OCI-LY3 (cell line): ENCODE results near the gene ZNF654.

Experiments
- H2AFZ ChIP-seq: fragments of 200-600, 300-600 bp; shearing (Covaris generic); 2 replicates; pipeline ENCODE4 v1.6.0; 2014; ENCODE audit warnings: antibody characterized with exemption, low read depth, low read length
- H3K27ac ChIP-seq: fragments of 200-600, 300-600 bp; sonication (generic); 2 replicates; pipeline ENCODE4 v1.5.1; 2014; ENCODE audit warnings: mild to moderate bottlenecking, low read length, moderate library complexity, mixed read lengths
- H3K27me3 ChIP-seq: fragments of 200-600, 300-600 bp; sonication (generic); 2 replicates; pipeline ENCODE4 v1.6.1; 2014; ENCODE audit warnings: low read depth, low read length, mixed read lengths
- H3K36me3 ChIP-seq: fragments of 200-600, 300-600 bp; sonication (generic); replicated peaks from 2 replicates; pipeline ENCODE3; 2014; ENCODE audit warnings: low read depth, low read length, mixed read lengths
- H3K4me1 ChIP-seq: fragments of 300-600, 200-600 bp; sonication (generic); 2 replicates; pipeline ENCODE4 v1.6.1; 2014; ENCODE audit warnings: low read length, mixed read lengths
- H3K4me2 ChIP-seq: fragments of 200-600, 300-600 bp; sonication (generic); 2 replicates; pipeline ENCODE4 v1.6.1; 2014; ENCODE audit warnings: low read length, mixed read lengths
- H3K4me3 ChIP-seq: fragments of 300-600, 200-600 bp; sonication (generic); 2 replicates; pipeline ENCODE4 v1.5.1; 2014; ENCODE audit warnings: antibody characterized with exemption, mild to moderate bottlenecking, low read length, moderate library complexity
- H3K79me2 ChIP-seq: fragments of 300-600, 200-600 bp; shearing (Covaris generic); 2 replicates; pipeline ENCODE4 v1.6.1; 2014; ENCODE audit warnings: mild to moderate bottlenecking, low read length, mixed read lengths
- H3K9ac ChIP-seq: fragments of 300-600, 200-600 bp; shearing (Covaris generic); 2 replicates; pipeline ENCODE4 v1.6.0; 2014; ENCODE audit warnings: mild to moderate bottlenecking, low read length, moderate library complexity
- H3K9me3 ChIP-seq: fragments of 200-600, 300-600 bp; shearing (Covaris generic); 2 replicates; pipeline ENCODE4 v1.6.1; 2014; ENCODE audit warnings: low read length, mixed read lengths; ENCODE audit not compliant: insufficient read depth
- H4K20me1 ChIP-seq: fragments of 200-600, 300-600 bp; sonication (generic); 2 replicates; pipeline ENCODE4 v1.6.1; 2016; ENCODE audit warnings: low read length, mixed read lengths; ENCODE audit not compliant: insufficient read depth
- EZH2phosphoT487 ChIP-seq: fragments of 200-600 bp; shearing (Covaris generic); IDR thresholded peaks from 2 replicates; pipeline ENCODE4 v1.6.1; 2018; ENCODE audit warnings: antibody characterized with exemption, mixed run types, low read depth
- TF ChIP-seq, protein P1 (sequence below): fragments of 200-600, 300-600 bp; sonication (generic); IDR thresholded peaks from 2 replicates; pipeline ENCODE4 v1.5.1; 2014; ENCODE audit warnings: antibody characterized with exemption, low read length, low read depth

Gene ZNF654

DNA sequence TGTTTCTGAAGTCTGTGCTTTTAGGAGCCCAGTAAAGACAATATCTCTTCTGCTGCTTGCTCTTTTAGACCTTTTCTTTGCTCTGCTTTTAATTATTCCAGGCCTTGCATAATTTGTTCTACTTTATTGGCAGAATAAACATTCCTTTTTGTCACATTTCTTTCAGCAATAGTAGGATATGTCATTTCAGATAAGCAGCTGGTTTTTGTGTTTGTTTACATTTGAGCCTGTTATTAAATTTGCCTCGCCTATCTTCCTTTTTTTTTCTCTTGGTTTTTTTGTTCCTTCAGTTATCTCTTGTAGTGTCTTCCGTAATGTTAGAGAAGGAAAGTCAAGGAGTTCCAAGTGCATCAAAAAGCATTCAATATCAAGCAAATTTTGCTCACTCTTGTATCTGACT, 16.4 kb downstream of the ZNF654 start:
- Histone ChIP-seq H3K27ac (no peak overlapping the region), H4K20me1 (peaks cover 54% of the 10 kb centered on the region)

DNA sequence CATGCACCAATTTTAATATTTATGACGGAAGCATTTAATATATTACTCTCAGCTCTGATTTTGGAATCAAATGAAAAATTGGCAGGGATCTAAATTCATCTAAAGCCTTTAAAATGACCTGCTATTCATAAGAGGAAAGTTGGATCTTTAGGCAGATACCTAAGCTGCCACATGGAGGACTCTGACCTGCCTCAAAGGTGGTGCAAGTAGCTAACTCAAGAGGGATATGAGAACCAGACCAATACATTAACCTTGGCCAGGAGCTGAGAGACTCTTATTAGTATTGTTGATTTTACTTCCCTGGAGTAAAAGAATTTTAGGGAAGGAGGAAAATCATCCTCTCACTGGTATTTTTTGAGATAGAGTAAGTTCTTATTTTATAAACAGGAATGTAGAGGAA, 17.7 kb downstream of the ZNF654 start:
- Histone ChIP-seq H3K27ac (no peak overlapping the region), H3K36me3 (no peaks in the 10 kb centered on the region), H3K9me3 (no peaks in the 10 kb centered on the region), H3K4me3 (no peak overlapping the region), H3K4me2 (no peak overlapping the region), H3K9ac (no peak overlapping the region), H3K4me1 (no peaks in the 10 kb centered on the region), H4K20me1 (peaks cover 54% of the 10 kb centered on the region), H3K79me2 (peaks cover 73% of the 10 kb centered on the region), H2AFZ (no peak overlapping the region), H3K27me3 (no peaks in the 10 kb centered on the region)
- TF ChIP-seq EZH2phosphoT487: no peak
- TF ChIP-seq, protein P1, sequence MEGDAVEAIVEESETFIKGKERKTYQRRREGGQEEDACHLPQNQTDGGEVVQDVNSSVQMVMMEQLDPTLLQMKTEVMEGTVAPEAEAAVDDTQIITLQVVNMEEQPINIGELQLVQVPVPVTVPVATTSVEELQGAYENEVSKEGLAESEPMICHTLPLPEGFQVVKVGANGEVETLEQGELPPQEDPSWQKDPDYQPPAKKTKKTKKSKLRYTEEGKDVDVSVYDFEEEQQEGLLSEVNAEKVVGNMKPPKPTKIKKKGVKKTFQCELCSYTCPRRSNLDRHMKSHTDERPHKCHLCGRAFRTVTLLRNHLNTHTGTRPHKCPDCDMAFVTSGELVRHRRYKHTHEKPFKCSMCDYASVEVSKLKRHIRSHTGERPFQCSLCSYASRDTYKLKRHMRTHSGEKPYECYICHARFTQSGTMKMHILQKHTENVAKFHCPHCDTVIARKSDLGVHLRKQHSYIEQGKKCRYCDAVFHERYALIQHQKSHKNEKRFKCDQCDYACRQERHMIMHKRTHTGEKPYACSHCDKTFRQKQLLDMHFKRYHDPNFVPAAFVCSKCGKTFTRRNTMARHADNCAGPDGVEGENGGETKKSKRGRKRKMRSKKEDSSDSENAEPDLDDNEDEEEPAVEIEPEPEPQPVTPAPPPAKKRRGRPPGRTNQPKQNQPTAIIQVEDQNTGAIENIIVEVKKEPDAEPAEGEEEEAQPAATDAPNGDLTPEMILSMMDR: no peak

More for the DNA sequence above, 16.4 kb downstream of the ZNF654 start:
- H3K9ac ChIP-seq: no peak overlapping the region
- H3K4me3 ChIP-seq: no peak overlapping the region
- TF ChIP-seq, protein P1: no peak
- no peak for TF ChIP-seq EZH2phosphoT487
- H3K4me2 ChIP-seq: no peak overlapping the region
- H3K36me3 ChIP-seq: peaks cover 3% of the 10 kb centered on the region
- H3K9me3 ChIP-seq: no peaks in the 10 kb centered on the region
- no peaks in the 10 kb centered on the region for H3K4me1 ChIP-seq
- no peaks in the 10 kb centered on the region for H3K27me3 ChIP-seq
- peaks cover 71% of the 10 kb centered on the region for H3K79me2 ChIP-seq
- H2AFZ ChIP-seq: no peak overlapping the region

DNA sequence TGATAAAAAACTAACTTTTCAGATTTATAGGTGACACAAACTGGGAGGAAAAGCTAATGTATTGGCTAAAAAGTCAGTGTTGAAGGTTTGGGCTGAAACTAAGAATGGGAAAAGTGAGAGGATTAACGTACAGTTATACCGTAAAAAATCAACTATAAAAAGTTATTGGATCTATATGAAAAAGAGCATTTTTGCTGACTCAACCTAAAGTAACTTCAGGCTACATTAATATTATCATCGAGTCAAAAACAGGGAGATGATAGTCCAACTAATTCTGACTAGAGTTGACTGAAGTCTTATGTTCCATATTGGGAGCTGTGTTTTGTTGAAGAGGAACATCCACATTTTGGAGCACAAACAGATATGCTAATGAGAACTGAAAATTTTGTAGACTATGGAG, 19.9 kb downstream of the ZNF654 start:
- no peak overlapping the region for H3K4me3 ChIP-seq
- H4K20me1 ChIP-seq: peaks cover 50% of the 10 kb centered on the region
- H3K36me3 ChIP-seq: no peaks in the 10 kb centered on the region
- no peak overlapping the region for H3K9ac ChIP-seq
- H3K79me2 ChIP-seq: peaks cover 67% of the 10 kb centered on the region
- H3K27me3 ChIP-seq: no peaks in the 10 kb centered on the region
- no peak overlapping the region for H3K4me2 ChIP-seq
- no peak overlapping the region for H3K27ac ChIP-seq
- H3K9me3 ChIP-seq: no peaks in the 10 kb centered on the region
- TF ChIP-seq, protein P1: no peak
- no peak for TF ChIP-seq EZH2phosphoT487
- no peaks in the 10 kb centered on the region for H3K4me1 ChIP-seq
- no peak overlapping the region for H2AFZ ChIP-seq

DNA sequence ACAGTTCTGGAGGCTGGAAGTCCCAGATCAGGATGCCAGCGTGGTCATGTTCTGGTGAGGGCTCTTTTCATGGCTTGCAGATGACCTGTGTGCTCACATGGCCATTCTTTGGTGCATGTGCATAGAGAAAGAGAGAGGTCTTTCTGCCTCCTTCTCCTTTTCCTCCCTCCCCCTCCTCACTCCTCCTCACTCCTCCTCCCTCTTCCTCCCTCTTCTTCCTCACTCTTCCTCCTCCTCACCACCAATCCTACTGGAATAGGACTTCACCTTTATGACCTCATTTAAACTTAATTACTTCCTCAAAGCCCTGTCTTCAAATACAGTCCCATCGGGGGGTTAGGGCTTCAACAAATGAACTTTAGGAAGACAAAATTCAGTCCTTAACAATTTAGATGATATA, 23.8 kb downstream of the ZNF654 start:
- Histone ChIP-seq H3K9ac (no peak overlapping the region), H3K27ac (no peak overlapping the region), H3K9me3 (no peaks in the 10 kb centered on the region), H3K4me3 (no peak overlapping the region), H3K36me3 (peaks cover 10% of the 10 kb centered on the region), H3K4me1 (no peaks in the 10 kb centered on the region), H3K79me2 (peaks cover 47% of the 10 kb centered on the region), H4K20me1 (peaks cover 40% of the 10 kb centered on the region), H2AFZ (no peak overlapping the region), H3K27me3 (no peaks in the 10 kb centered on the region), H3K4me2 (no peak overlapping the region)
- no peak for TF ChIP-seq EZH2phosphoT487
- TF ChIP-seq, protein P1: no peak
